Transverse colon (tissue), 3 donors: ENCODE results near the gene SOX18.

Experiments
- CTCF ChIP-seq, 5 experiments: fragments of 200-600 bp in 3 of 5; fragments of 450-650 bp in 2 of 5; sonication (generic) in 3 of 5; IDR thresholded peaks; 1 replicate in 2 of 5; 2 replicates in 3 of 5; pipeline ENCODE4 v1.5.1; 2016 to 2017; ENCODE audit warnings: antibody characterized with exemption in 5 of 5, inconsistent platforms in 3 of 5, mild to moderate bottlenecking in 2 of 5, moderate library complexity in 1 of 5
- POLR2A ChIP-seq: fragments of 450-650 bp; IDR thresholded peaks from one replicate; pipeline ENCODE4 v1.6.1; 2016; ENCODE audit warnings: antibody characterized with exemption, mild to moderate bottlenecking, moderate library complexity

GRCh38 chr20:64086801-64087200 is 37.4 kb upstream of the SOX18 start:
- TF ChIP-seq CTCF (IDR thresholded peaks at IDR 0.05) (no peak), POLR2A (no peak)
